ENCODE results near the gene RGS13. TPM values are rescaled to one million over a fixed set of nuclear protein-coding genes. Genes with fewer than 3 reads are reported as not detected.

The RGS13 gene
- total and polyA plus RNA-seq, 2 experiments from 2014 or later: not detected

DNA sequence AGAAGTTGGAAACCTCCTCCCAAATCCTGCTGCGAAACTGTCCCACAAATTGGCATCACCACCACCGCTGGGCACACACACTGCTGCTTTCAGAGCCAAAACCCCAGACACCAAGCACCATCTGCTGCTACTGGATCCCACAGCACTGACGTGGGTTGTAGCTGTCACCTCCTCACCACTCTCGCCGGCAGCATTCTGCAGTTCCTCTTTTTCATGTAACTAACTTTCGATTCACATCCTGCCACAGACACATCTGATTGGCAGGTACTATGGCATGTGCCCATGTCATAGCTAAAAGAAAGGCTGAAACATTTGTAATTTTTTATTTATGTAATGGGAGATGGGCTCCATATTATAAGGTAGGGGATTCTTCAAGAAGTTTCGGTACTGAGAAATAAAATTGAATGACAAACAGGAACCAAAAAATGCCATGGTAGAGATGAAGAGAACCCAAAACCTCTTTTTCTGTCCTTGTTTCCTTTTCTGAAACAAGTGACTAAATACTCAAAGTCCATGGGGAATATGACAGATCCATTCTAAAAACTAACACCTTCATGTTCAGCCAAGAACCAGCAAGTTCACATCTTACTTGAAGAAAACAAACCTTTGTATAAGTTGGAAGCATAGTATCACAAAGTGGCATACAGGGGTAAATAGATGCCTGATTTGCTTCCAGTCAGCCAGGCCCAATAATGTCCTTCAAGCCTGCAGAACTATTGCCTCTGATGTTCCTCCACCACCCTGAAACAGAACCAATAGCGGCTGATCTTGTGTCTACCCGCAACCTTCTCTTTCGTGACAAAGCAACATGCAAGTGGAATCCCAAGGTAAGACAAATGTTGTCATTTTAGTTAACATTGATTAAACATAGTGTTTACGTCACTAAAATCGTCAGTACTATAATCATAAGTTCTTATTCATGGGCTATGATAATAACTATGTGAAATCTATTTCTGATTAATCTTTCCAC lies 26.6 kb upstream of the RGS13 start (continued):
- no peak for TF ChIP-seq ZNF462 (CRISPR knock-in tag; IDR thresholded peaks at IDR 0.05)

- Histone ChIP-seq H3F3A (replicated peaks; ENCODE audit: low read depth) (no peaks in the 10 kb centered on the region), H3K4me1 (ENCODE audit: insufficient read depth) (no peaks in the 10 kb centered on the region), H3K4me2 (no peak overlapping the region), H3K27me3 (ENCODE audit: insufficient read depth) (no peaks in the 10 kb centered on the region), H2AFZ (no peak overlapping the region), H4K20me1 (replicated peaks; ENCODE audit: insufficient read depth) (no peaks in the 10 kb centered on the region), H3K9me2 (ENCODE audit: insufficient read depth) (no peaks in the 10 kb centered on the region), H3K27ac (ENCODE audit: low read depth) (no peak overlapping the region), H3K79me2 (replicated peaks; ENCODE audit: insufficient read depth) (no peaks in the 10 kb centered on the region), H3K36me3 (ENCODE audit: insufficient read depth) (no peaks in the 10 kb centered on the region), H3K4me3 (no peak overlapping the region)
- Mint-ChIP-seq H3K9me3 (no peaks in the 10 kb centered on the region), H3K36me3 (ENCODE audit: low read depth) (no peaks in the 10 kb centered on the region), H3K4me1 (no peaks in the 10 kb centered on the region), H3K4me3 (no peak overlapping the region), H3K27ac (no peak overlapping the region), H3K27me3 (ENCODE audit: insufficient read depth, low read depth, poor library complexity) (no peaks in the 10 kb centered on the region)
- DNase-seq (ENCODE audit: low spot score) (peak; percentile 35), ATAC-seq (no peak)
- TF ChIP-seq CREB1 (CRISPR knock-in tag; IDR thresholded peaks at IDR 0.05; ENCODE audit: low read depth) (no peak), ZNF462 (CRISPR knock-in tag; IDR thresholded peaks at IDR 0.05) (no peak), NANOG (IDR thresholded peaks at IDR 0.05; ENCODE audit: borderline replicate concordance) (no peak), ZNF331 (CRISPR knock-in tag; IDR thresholded peaks at IDR 0.05; ENCODE audit: low read depth) (no peak), JUNB (IDR thresholded peaks at IDR 0.05; ENCODE audit: unreplicated experiment) (no peak)
Measured at GRCh38 chr1:192610112-192610889, 25.6 kb upstream of the RGS13 start.
